SU-DHL-6 (cell line): ENCODE results near the gene MIX23.

Source experiments
- H2AFZ ChIP-seq: fragments of 200-600 bp; sonication (generic); 2 replicates; pipeline ENCODE4 v1.6.1; 2014; ENCODE audit warnings: low read depth, mild to moderate bottlenecking, moderate library complexity, mixed read lengths, antibody characterized with exemption, low read length; ENCODE audit not compliant: severe bottlenecking
- H3F3A ChIP-seq: fragments of 200-600 bp; shearing (Covaris generic); 2 replicates; pipeline ENCODE4 v1.6.0; 2016; ENCODE audit warnings: antibody characterized with exemption, mild to moderate bottlenecking; ENCODE audit not compliant: insufficient read depth
- H3K27ac ChIP-seq: fragments of 200-600 bp; sonication (generic); 2 replicates; pipeline ENCODE4 v1.5.1; 2016; ENCODE audit warnings: low read depth, mild to moderate bottlenecking, low read length, moderate library complexity, mixed read lengths
- H3K27me3 ChIP-seq: fragments of 200-600 bp; sonication (generic), shearing (Covaris generic); 2 replicates; pipeline ENCODE4 v1.6.0; 2014; ENCODE audit warnings: mild to moderate bottlenecking, low read length
- H3K36me3 ChIP-seq: fragments of 200-600 bp; sonication (generic); 2 replicates; pipeline ENCODE4 v1.6.1; 2014; ENCODE audit warnings: mild to moderate bottlenecking, low read length, mixed read lengths
- H3K4me2 ChIP-seq: fragments of 300-600, 200-600 bp; shearing (Covaris generic), sonication (generic); 2 replicates; pipeline ENCODE4 v1.6.0; 2014; ENCODE audit warnings: low read length, low read depth, mild to moderate bottlenecking; ENCODE audit not compliant: poor library complexity, severe bottlenecking
- H3K4me3 ChIP-seq: fragments of 200-600 bp; sonication (generic); 2 replicates; pipeline ENCODE4 v1.5.1; 2014; ENCODE audit warnings: antibody characterized with exemption, low read length, mild to moderate bottlenecking, mixed read lengths; ENCODE audit not compliant: insufficient read depth, poor library complexity, severe bottlenecking
- H3K79me2 ChIP-seq: fragments of 200-600 bp; sonication (generic); 2 replicates; pipeline ENCODE4 v1.6.1; 2014; ENCODE audit warnings: mild to moderate bottlenecking, low read length, moderate library complexity; ENCODE audit not compliant: insufficient read depth
- H3K9ac ChIP-seq: fragments of 200-600 bp; sonication (generic); 2 replicates; pipeline ENCODE4 v1.7.0; 2014; ENCODE audit warnings: mild to moderate bottlenecking, low read length
- H3K9me2 ChIP-seq: fragments of 200-600 bp; sonication (generic); replicated peaks from 2 replicates; pipeline ENCODE4 v1.6.1; 2014; ENCODE audit warnings: low read length; ENCODE audit not compliant: insufficient read depth
- H3K9me3 ChIP-seq: fragments of 200-600 bp; sonication (generic); 2 replicates; pipeline ENCODE4 v1.6.1; 2014; ENCODE audit warnings: low read length, mixed read lengths; ENCODE audit not compliant: insufficient read depth
- H4K20me1 ChIP-seq: fragments of 200-600 bp; sonication (generic); 2 replicates; pipeline ENCODE4 v1.6.1; 2014; ENCODE audit warnings: low read depth, mild to moderate bottlenecking, antibody characterized with exemption, low read length, moderate library complexity, mixed read lengths
- CTCF ChIP-seq: fragments of 200-600 bp; sonication (generic); IDR thresholded peaks from one replicate; pipeline ENCODE4 v1.5.1; 2017; ENCODE audit warnings: antibody characterized with exemption, mild to moderate bottlenecking, low read length, moderate library complexity; ENCODE audit not compliant: insufficient read depth, poor library complexity, severe bottlenecking
- EZH2phosphoT487 ChIP-seq: fragments of 200-600 bp; sonication (generic), shearing (Covaris generic); conservative IDR thresholded peaks from 2 replicates; pipeline ENCODE4 v1.6.1; 2018; ENCODE audit warnings: mild to moderate bottlenecking, antibody characterized with exemption, low read length, moderate library complexity, mixed read lengths

MIX23 gene

GRCh38 chr3:122407946-122408345 is 24.9 kb upstream of the MIX23 start:
- TF ChIP-seq EZH2phosphoT487 (no peak), CTCF (no peak)
- no peaks in the 10 kb centered on the region for H3K79me2 ChIP-seq
- H3K27me3 ChIP-seq: no peaks in the 10 kb centered on the region
- H3K4me2 ChIP-seq: no peak overlapping the region
- H4K20me1 ChIP-seq: no peaks in the 10 kb centered on the region
- peaks cover 20% of the 10 kb centered on the region; the same call in 1 of the 2 replicates for H3K36me3 ChIP-seq
- peaks cover 2% of the 10 kb centered on the region; the same call in 1 of the 2 replicates for H3F3A ChIP-seq
- no peak overlapping the region for H3K27ac ChIP-seq
- H3K9me2 ChIP-seq: no peaks in the 10 kb centered on the region
- no peaks in the 10 kb centered on the region for H3K9me3 ChIP-seq
- no peak overlapping the region for H3K9ac ChIP-seq
- H2AFZ ChIP-seq: no peak overlapping the region
- H3K4me3 ChIP-seq: no peak overlapping the region

- Histone ChIP-seq H3F3A (0 out of 2 replicates have a peak, but pooled peaks cover 2% of the 10 kb centered on the region), H4K20me1 (no peaks in the 10 kb centered on the region), H3K4me3 (no peak overlapping the region), H3K79me2 (no peaks in the 10 kb centered on the region), H3K4me2 (no peak overlapping the region), H3K27ac (no peak overlapping the region), H2AFZ (no peak overlapping the region), H3K36me3 (peaks cover 20% of the 10 kb centered on the region; the same call in 1 of the 2 replicates), H3K9me2 (no peaks in the 10 kb centered on the region), H3K9ac (no peak overlapping the region), H3K27me3 (no peaks in the 10 kb centered on the region), H3K9me3 (no peaks in the 10 kb centered on the region)
- TF ChIP-seq EZH2phosphoT487: no peak
- TF ChIP-seq CTCF: no peak
Measured at GRCh38 chr3:122406198-122406597, 23.2 kb upstream of the MIX23 start.

GRCh38 chr3:122405015-122405414 is 22.0 kb upstream of the MIX23 start:
- H4K20me1 ChIP-seq: no peaks in the 10 kb centered on the region
- H3K9me2 ChIP-seq: no peaks in the 10 kb centered on the region
- no peaks in the 10 kb centered on the region for H3K79me2 ChIP-seq
- no peak overlapping the region for H3K4me2 ChIP-seq
- no peak overlapping the region for H3K27ac ChIP-seq
- H3K9ac ChIP-seq: no peak overlapping the region
- H3K4me3 ChIP-seq: no peak overlapping the region
- H3K27me3 ChIP-seq: no peaks in the 10 kb centered on the region
- no peaks in the 10 kb centered on the region for H3K9me3 ChIP-seq
- no peak for TF ChIP-seq EZH2phosphoT487
- no peak for TF ChIP-seq CTCF
- H3K36me3 ChIP-seq: peaks cover 20% of the 10 kb centered on the region; the same call in 1 of the 2 replicates
- no peak overlapping the region for H2AFZ ChIP-seq
- H3F3A ChIP-seq: 0 out of 2 replicates have a peak, but pooled peaks cover 2% of the 10 kb centered on the region
